Esophagus squamous epithelium (tissue), 4 donors: ENCODE measurements around the gene GNAI2.

Experiments
- CTCF ChIP-seq, 6 experiments: fragments of 450-650 bp in 4 of 6; fragments of 200-600 bp in 2 of 6; sonication (generic) in 2 of 6; IDR thresholded peaks; one replicate each; pipeline ENCODE4 v1.5.1; 2016 to 2019; ENCODE audit warnings: antibody characterized with exemption in 6 of 6, mild to moderate bottlenecking in 4 of 6, moderate library complexity in 4 of 6
- POLR2A ChIP-seq, 4 donors: fragments of 450-650 bp; IDR thresholded peaks; one replicate each; pipeline ENCODE4 v1.6.1; 2017; ENCODE audit warnings: antibody characterized with exemption in 4 of 4, mild to moderate bottlenecking in 4 of 4, moderate library complexity in 3 of 4

- TF ChIP-seq CTCF (IDR thresholded peaks at IDR 0.05) (no peak), POLR2A (IDR thresholded peaks at IDR 0.05) (no peak)
Observed at GRCh38 chr3:50300681-50301254, 64.8 kb downstream of the GNAI2 start.
